Measurements from ENCODE around the gene CCL22.
"Not testable (repeated sequence)": the region's sequence is repeated elsewhere in the genome, so short reads cannot be mapped to it uniquely, and the experiment has no call there.

The CCL22 gene

DNA sequence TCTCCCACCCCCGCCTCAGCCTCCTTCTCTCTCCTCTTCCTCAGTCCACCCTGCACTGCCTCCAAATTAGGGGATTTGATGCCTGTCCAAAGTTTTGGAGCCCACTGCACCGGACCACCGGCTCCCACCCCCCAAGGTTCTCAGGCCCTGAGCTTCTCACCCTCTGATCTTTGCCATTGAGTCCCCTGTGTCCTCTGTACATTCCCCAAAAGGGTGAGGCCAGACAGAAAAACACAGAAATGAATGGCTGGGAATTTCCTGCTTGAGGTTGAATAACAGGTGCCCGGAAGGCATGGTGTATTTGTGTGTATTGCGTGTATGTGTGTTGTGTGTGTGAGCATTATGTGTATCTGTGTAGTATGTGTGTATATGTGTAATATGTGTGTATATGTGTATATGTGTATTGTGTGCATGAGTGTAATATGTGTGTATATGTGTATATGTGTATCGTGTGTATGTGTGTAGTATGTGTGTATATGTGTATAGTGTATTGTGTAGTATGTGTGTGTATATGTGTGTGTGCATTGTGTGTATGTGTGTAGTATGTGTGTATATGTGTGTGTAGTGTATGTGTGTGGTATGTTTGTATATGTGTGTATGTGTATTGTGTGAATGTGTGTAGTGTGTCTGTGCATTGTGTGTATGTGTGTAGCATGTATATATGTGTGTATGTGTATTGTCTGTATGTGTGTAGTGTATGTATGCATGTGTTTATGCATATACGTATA is 29.9 kb downstream of the CCL22 start:
- no peak overlapping the region for H3K4me3 ChIP-seq
- peak overlapping the region in 1 of 21 experiments; percentile 15 for H3K27ac ChIP-seq

DNA sequence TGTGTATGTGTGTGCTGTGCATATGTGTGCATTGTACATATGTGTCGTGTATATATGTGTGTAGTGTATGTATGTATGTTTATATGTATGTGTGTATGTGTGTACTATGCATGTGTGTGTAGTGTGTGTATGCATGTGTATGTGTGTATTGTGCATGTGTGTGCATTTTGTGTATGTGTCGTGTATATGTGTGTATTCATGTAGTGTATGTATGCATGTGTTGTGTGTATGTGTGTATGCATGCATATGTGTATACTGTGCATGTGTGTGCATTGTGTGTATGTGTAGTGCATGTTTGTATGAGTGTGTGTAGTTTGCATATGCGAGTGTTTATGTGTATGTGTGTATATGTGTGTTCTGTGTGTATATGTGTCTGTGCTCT is 30.5 kb downstream of the CCL22 start:
- H3K27ac ChIP-seq: no peak overlapping the region
- H3K4me3 ChIP-seq: no peak overlapping the region

DNA sequence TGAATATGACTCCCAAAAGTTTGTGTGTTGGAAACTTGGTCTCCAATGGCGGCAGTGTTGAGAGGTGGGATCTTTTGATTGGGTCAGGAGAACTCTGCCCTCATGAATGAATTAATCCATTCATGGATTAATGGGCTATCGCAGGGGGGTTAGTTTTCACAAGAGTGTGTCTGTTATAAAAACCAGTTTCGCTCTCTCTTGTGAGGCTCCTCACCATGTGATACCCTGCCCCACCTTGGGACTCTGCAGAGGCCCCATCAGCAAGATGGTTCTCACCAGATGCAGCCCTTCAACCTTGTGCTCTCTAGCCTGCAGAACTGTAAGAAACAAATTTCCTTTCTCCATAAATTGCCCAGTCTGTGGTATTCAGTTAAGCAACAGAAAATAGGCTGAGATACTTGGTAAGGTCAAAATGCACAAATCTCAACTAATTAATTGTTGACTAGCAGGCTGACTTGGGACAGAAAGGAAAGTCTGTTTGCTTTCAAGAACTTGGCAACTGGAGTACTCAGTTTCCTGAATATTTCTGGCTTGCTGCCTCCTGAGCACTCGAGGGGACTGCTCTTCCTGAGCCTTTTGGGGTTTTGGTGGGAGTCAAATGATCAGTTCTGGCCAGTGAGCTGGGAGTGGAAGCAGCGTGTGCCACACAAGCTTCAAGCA is 32.2 kb downstream of the CCL22 start:
- Histone ChIP-seq H3K27ac (no peak overlapping the region), H3K4me3 (no peak overlapping the region)

DNA sequence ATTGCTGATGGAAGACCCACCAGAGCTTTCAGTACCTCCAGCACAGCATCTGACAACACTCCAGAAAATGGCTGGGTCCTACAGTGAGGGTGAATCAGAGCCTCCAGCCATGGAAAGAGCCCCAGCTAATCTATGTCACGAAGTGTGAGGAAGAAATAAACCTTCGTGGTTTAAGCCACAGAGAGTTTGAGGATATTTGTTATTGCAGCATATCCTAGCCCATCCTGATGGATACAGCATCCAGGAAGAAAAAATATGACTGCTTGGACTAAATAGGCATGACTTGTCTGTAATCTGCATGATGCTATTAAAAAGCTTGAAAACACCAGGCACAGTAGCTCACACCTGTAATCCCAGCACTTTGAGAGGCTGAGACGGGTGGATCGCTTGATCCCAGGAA is 32.7 kb downstream of the CCL22 start:
- no peak overlapping the region for H3K27ac ChIP-seq

DNA sequence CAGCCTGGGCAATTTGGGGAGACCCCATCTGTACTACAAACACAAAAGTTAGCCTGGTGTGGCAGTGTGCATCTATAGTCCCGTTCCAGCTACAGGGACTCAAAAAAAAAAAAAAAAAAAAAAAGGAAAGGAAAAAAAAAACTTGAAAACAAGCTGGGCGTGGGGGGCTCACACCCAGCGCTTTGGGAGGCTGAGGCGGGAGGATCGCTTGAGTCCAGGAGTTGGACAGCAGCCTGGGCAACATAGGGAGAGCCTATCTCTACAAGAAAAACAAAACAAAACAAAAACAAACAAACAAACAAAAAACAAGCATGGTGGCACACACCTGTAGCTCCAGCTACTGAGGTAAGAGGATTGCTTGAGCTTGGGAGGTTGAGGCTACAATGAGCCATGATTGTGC is 33.1 kb downstream of the CCL22 start:
- H3K27ac ChIP-seq: no peak overlapping the region
- no peak overlapping the region for H3K4me3 ChIP-seq

More for the DNA sequence above, 32.7 kb downstream of the CCL22 start:
- no peak overlapping the region for H3K4me3 ChIP-seq

DNA sequence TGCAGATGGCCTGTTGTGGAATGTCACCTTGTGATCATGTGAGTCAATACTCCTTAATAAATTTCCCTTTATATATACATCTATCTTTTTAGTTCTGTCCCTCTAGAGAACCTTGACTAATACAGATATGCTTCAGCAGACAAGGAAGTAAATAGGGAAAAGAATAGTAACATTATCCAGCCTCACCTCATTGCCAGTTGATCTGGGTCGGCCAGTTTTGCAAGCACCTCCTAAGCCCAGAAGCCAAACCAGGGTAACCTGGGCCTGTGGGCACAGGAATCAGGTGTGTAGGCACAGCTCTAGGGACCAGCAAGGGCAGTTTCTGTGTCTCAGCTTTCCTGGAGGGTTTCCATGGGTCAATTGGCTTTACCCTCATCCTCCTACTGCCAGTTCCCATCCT is 34.1 kb downstream of the CCL22 start:
- no peak overlapping the region for H3K27ac ChIP-seq

DNA sequence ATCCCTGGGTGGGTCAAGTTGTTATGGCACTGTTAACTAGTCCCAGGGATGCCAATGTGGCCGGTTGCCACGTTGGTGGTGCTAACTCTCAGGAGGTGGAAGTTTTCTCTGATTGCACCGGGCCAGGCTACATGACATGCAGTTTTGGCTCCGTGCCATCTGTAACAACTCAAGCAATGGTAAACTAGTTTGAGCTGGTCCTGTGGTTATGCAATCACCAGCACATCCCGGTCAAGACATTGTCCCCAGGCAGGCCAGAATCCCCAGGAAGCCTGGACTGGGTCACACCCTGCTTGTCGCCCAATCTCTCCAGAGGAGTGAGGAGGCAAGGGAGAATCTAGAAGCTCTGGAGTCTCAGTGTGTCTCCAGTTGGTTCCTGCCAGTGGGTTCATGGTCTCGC is 35.9 kb downstream of the CCL22 start:
- Histone ChIP-seq H3K27ac (no peak overlapping the region), H3K4me3 (no peak overlapping the region)

More for the DNA sequence above, 34.1 kb downstream of the CCL22 start:
- H3K4me3 ChIP-seq: no peak overlapping the region

DNA sequence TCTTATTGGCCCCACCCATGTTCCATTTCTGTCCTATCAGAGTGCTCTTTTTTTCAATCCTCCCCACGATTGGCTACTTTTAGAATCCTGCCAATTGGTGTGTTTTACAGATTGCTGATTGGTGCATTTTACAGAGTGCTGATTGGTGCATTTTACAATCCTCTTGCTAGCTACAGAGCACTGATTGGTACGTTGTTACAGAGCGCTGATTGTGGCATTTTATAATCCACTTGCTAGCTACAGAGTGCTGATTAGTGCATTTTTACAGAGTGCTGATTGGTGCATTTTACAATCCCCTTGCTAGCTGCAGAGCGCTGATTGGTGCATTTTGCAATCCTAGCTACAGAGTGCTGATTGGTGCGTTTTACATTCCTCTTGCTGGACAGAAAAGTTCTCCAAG is 36.4 kb downstream of the CCL22 start:
- no peak overlapping the region for H3K27ac ChIP-seq
- H3K4me3 ChIP-seq: no peak overlapping the region

DNA sequence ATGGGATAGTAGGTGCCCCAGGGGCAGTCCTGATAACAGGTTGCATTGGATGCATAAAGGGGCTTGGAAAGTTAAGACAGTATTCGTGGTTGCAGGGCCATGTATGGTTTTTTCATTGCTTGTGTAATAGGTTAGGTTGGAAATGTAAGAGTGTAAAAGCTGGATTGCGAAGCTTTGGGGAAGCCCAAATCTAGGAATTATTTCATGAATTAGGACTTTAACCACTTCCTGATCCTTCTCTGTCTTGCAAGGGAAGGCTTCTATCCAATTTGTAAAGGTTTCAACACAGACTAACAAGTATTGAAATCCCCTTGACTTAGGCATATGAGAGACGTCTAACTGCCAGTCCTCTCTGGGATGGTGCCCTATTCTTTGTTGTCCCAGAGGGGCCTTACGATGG is 38.2 kb downstream of the CCL22 start:
- no peak overlapping the region for H3K27ac ChIP-seq
- no peak overlapping the region for H3K4me3 ChIP-seq

DNA sequence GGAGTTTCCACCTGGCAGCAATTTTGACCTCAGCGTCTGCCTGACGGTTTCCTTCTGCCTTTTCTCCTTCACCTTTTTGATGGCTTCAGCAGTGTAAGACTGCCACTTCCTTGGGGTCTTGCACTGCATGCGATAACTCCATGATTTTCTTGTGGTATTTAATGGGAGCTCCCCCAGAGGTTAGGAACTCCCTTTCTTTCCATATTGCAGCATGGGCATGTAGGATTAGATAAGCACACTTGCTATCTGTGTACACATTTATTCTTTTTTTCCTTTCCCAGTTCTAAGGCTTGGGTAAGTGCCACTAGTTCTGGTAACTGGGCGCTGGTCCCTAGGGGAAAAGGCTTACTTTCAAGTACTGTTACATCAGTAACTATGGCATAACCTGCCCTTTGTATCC is 38.9 kb downstream of the CCL22 start:
- H3K4me3 ChIP-seq, H3K27ac ChIP-seq: not testable (repeated sequence)

DNA sequence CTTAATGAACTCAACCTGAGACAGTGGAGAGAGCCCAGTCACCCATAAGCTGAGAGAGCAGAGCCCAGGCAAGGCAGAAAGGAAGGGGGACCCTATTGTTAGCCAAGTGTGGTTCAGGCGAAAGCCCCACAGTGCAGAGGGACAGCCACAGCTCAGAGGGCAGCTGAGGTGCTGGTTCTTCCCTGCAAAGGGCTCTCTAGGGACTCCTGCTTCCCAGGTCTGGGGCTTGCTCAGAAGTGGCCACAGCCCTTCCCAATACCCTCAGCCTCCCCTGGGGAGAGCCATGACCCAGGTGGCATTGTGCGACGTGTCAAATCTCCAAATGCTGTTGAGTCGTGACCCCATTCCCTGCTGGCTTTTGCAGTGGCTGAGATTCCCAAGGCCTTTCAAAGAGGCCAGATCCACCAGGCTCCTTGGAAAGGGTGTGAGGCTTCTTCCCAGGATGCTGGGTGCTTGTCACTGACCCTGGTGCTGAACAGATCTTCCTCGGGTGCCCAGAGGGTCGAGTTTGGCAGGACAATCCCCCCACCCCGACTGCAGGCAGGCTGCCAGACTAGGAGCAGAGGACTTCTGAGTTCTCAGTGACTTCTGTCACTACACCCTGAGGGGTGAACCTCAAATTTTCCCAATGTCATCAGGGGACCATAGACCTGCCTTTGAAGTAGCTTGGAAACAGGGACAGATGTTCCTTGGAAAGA is 43.5 kb downstream of the CCL22 start:
- Histone ChIP-seq H3K27ac (no peak overlapping the region), H3K4me3 (no peak overlapping the region)

DNA sequence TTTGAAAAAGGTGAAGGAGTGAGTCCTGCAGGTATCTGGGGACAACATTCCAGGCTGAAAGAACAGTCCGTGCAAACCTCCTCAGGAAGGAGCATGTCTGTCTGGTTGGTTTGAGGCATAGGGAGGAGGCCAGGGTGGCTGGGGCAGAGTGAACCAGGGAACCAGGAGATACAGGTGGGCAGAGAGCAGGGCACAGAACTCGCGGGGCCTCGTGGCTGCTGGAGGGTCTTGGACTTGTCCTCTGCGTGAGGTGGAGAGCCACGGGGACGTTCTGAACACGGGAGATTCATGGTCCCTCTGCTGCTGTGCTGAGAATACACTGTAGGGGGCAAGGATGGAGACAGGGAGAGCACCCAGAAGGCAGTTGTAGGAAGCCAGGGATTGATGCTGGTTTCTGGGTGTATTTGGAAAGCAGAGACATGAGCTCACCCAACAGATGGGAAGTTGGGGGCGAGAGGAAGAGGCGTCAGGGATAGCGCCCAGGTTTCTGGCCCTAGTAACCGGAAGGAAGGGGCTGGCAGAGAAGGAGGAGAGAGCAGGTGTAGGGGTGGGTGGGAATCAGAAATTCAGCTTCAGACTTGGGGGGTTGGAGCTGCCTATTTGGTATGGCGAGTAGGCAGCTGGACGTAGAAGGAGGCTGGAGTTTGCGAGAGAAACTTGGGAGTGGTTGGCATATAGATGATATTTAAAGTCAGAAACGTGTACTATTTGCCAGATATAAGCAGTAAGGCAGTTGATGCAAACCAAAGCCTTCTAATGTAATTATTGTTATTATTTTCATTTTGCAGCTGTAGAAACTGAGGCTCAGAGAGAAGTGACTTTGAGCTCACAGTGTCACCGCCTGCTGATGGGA is 45.6 kb downstream of the CCL22 start, which contains the start of gene CCL17:
Gene CCL17 (plus strand): TSS at position 803 of the 853 bp plus-strand sequence. CDS start 9,166 bp downstream, outside the sequence.
- no peak within 1 kb of the TSS for H3K4me3 ChIP-seq
- H3K27ac ChIP-seq: no peak within 1 kb of the TSS

DNA sequence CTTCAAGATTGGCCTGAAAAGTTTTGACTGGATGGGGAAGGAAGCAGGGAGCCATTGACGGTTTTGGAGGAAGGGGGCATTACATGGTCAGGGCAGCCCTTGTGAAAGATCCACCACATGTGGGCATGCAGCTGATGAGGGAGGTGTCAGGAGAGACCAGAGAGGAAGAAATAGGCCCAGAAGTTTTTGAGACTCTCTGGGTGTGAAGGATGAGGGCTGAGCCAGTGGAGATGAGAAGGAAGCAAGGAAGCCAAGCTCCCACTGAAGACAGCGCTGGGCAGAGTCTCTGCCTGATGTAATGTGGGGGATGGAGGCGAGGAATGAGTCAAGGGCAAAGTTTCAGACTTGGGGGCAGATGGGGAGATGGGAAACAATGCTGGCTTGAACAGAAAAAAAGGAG is 46.5 kb downstream of the CCL22 start:
- Histone ChIP-seq H3K27ac (no peak overlapping the region), H3K4me3 (no peak overlapping the region)

DNA sequence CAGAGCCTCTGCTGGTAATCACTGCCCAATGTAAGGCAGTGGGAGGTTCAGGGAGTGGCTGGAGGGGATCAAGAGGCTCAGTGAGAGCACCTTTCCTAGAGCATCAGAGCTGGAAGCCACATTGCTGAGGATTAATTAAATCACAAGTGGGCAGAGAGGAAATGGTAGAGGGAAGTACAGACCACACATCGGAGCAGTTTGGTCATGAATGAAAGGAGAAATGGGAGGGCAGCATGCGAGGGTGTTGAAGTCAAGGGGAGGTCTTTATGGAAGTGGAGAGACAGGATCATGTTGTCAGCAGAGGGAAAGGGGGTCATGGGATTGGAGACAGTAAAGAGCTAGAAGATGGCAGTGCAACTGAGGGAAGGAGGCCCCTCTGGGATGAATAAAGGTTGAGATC is 48.3 kb downstream of the CCL22 start:
- Histone ChIP-seq H3K27ac (no peak overlapping the region), H3K4me3 (no peak overlapping the region)

DNA sequence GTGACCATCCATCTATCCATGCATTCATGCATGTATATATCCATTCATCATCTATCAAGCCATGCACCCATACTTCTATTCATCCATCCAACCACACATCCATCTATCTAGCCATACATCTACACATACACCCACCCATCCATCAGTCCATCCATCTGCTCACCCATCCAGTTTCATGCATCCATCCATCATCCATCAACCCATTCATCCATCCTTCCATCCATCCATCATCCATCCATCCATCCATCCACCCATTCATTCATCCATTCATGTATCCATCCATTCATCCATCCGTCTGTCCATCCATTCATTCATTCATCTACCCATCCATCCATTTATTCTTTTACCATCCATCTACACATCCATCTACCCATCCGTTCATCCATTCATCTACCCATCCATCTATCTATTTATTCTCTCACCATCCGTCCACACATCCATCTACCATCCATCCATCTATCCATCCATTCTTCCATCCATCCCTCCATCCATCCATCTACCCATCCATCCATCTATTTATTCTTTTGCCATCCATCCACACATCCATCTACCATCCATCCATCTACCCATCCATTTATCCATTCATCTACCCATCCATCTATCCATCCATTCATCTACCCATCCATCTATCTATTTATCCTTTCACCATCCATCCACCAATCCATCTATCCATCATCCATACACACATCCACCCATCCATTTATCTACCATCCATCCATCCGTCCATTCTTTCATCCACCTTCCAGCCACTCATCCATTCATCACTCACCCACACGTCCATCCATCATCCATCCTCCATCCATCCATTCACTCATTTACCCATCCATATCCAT is 49.2 kb downstream of the CCL22 start:
- Histone ChIP-seq H3K27ac (no peak overlapping the region), H3K4me3 (no peak overlapping the region)

DNA sequence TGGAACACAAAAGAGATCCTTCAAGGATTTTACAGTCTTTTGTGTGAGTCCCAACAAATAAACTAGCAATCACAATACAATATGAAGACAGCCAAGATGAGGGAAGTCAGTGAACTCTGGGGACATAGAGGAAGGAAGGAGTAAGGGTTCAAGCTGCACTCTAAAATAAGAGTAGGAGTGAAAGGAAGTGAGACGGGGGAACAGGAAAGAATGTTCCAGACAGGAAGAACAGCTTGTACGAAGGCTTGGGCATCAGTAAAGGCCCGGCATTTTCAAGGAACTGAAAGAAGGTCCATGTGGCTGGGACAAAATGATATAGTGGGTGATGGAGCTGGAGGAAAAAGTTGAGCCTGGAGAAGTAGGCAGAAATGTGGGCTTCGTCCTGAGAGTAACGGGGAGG is 50.5 kb downstream of the CCL22 start:
- peak overlapping the region in 2 of 21 experiments; percentile 31 to 54 for H3K27ac ChIP-seq
- H3K4me3 ChIP-seq: no peak overlapping the region

DNA sequence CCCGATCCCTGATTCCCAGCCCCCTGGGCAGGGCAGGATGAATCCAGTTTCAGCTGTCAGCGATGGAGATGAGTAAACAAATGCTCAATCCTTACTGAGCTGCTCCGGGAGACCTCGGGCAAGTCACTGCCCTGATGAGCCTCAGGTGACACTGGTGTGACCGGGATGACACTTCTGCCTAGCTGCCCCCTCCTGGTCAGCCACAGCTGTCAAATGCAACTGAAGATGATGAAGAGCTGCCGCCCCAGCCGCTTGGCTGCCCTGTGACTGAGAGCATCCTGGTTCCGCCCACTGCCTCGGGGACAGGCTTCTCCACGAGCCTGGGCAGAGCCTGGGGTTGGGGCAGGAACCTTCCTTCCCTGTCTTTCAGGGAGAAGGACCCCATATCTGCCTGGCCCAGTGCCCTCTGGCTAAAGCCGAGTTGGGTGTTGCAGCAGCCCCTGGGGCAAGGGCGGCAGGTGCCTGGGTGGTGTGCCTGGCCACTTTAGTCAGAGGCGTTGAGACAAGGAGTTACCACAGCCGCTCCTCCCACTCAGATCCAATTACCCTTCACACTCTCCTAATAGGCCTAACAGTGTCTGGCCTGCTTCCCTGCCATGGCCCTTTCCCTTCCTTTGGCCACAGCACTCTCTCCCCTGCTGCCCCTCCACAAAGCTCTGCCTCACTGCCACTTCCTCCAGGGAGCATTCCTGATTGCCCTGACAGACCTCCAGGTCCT is 51.4 kb downstream of the CCL22 start:
- H3K4me3 ChIP-seq: no peak overlapping the region
- H3K27ac ChIP-seq: peak overlapping the region in 1 of 21 experiments; percentile 28

DNA sequence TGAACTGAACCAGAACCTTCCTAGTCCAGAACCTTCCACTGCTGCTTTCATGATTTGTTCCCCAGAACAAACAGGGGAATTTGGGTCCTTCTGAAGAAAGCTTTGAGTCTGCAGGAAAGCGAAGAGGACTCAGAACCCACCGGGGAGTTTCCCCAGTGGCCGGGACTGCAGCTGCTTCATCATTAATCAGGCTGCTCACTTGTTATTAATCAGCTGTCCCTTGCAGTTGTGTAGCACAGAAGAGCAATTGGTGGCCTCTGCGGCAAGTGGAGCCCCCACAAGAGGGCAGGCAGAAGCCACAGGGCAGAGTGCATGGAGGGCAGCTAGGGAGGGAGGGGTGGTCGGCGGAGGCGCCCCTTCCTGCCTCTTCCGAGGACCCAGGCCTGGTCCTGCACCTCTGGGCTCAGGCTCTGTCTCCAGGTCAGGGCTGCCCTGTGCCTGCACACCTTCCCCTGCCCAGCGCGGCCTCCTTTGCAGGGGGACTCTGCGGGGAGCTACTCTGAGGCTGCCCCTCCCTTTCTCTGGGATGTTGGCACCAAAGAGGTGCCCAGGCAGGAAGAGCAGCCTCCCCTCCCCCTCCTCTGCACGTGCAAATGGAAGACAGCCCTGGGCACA is 52.9 kb downstream of the CCL22 start:
- Histone ChIP-seq H3K4me3 (no peak overlapping the region), H3K27ac (no peak overlapping the region)

Data from skin epidermis (tissue), 12 donors.